ENCODE measurements around the gene HCK. TPM values are rescaled to one million over a fixed set of nuclear protein-coding genes. Genes with fewer than 3 reads are reported as not detected.

The HCK gene
- total RNA-seq, 4 donors from 2014 or later: 7.0 to 10.2 (median 8.7) TPM

DNA sequence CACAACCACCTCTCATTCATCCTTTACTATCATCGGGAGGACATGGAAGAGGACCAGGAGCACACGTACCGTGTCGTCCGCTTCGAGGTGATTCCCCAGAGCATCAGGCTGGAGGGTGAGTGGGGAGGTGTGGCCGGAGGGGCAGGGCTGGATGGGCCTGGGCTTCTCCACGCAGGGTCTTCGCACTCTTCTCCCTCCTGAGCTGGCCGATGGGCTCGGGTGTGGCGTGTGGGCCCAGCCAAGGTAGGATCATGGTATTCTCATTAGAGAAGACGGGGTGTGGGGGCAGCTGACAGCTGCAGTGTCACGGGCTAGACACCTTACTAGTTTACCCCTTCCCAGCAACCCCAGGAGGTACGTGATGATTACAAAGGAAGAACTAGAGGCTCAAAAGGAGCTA is 90.9 kb downstream of the HCK start:
- 94 to 96% methylated on average over 15 of the region's 15 CpGs for WGBS, 2 donors
- TF ChIP-seq POLR2A (IDR thresholded peaks at IDR 0.05): no peak
- TF ChIP-seq, protein P1, sequence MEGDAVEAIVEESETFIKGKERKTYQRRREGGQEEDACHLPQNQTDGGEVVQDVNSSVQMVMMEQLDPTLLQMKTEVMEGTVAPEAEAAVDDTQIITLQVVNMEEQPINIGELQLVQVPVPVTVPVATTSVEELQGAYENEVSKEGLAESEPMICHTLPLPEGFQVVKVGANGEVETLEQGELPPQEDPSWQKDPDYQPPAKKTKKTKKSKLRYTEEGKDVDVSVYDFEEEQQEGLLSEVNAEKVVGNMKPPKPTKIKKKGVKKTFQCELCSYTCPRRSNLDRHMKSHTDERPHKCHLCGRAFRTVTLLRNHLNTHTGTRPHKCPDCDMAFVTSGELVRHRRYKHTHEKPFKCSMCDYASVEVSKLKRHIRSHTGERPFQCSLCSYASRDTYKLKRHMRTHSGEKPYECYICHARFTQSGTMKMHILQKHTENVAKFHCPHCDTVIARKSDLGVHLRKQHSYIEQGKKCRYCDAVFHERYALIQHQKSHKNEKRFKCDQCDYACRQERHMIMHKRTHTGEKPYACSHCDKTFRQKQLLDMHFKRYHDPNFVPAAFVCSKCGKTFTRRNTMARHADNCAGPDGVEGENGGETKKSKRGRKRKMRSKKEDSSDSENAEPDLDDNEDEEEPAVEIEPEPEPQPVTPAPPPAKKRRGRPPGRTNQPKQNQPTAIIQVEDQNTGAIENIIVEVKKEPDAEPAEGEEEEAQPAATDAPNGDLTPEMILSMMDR (IDR thresholded peaks at IDR 0.05): no peak
- intact Hi-C loops (cut with DNase I; ENCODE audit: low total_unique reads): no loop called here
- H3K4me3 ChIP-seq (ENCODE audit: low read depth, poor library complexity, severe bottlenecking): no peak overlapping the region
- no peak for DNase-seq (ENCODE audit: low spot score in 2 of 2)

DNA sequence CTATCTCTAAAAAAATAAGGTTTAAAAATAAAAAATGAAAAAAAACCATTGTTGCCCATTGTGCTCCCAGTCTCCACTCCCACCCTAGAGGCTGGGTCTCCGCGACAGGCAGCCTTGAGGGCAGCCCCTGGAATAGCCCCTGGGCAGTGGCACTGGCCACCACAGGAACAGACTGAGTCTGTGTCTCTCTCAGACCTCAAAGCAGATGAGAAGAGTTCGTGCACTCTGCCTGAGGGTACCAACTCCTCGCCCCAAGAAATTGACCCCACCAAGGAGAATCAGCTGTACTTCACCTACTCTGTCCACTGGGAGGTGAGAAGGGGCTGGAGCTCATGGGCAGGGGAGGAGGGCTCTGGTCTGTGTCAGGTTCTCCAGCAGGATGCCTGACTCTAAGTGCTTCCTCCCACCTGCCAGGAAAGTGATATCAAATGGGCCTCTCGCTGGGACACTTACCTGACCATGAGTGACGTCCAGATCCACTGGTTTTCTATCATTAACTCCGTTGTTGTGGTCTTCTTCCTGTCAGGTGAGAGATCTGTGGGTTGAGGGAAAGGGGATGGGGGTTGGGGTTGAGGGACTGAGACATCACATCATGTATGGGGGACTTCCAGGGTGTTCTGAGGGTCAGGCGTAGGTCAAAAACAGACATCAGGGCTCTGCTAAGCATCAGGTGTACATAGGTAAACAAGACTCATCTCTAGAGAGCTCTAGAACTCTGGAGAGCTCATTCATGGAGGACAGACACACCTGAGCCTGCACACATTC is 93.0 kb downstream of the HCK start:
- no peak for TF ChIP-seq POLR2A (IDR thresholded peaks at IDR 0.05)
- TF ChIP-seq, protein P1 (IDR thresholded peaks at IDR 0.05): no peak
- no peak for DNase-seq (ENCODE audit: low spot score in 2 of 2)
- H3K4me3 ChIP-seq (ENCODE audit: low read depth, poor library complexity, severe bottlenecking): no peak overlapping the region
- WGBS, 2 donors: 93 to 94% methylated on average over 8 of the region's 8 CpGs
- intact Hi-C loops (cut with DNase I; ENCODE audit: low total_unique reads): loop anchor here (5.0 kb wide), 1 partner anchor 158 kb away; no protein-coding TSS in a partner anchor

DNA sequence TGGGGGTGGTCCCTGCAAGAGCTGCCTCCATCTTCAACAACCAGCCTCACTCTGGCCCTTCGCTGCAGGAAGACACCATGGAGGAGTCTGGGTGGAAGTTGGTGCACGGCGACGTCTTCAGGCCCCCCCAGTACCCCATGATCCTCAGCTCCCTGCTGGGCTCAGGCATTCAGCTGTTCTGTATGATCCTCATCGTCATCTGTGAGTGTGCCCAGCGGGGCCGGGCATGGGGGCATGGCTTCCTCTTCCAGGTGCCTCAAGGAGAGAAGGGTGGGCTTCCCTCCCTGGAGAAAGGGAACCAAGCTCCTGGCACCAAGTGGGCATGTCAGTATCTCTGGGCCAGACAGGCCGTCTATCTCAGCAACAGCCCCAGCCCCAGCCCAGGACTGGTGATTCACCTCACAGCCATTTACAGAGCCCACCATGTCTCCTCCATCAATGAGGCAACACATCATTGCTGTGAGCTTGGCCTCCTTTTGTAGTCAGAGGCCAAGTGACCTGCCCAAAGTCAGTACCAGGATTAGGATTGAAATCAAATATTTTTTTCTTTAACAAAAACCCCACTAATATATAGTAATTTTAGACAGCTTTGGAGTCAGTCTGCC is 97.6 kb downstream of the HCK start:
- no peak overlapping the region for H3K4me3 ChIP-seq (ENCODE audit: low read depth, poor library complexity, severe bottlenecking)
- WGBS, 2 donors: 83 to 87% methylated on average over 8 of the region's 8 CpGs
- intact Hi-C loops (cut with DNase I; ENCODE audit: low total_unique reads): loop anchor here (5.0 kb wide), 1 partner anchor 162 kb away; no protein-coding TSS in a partner anchor
- no peak for DNase-seq (ENCODE audit: low spot score in 2 of 2)
- no peak for TF ChIP-seq POLR2A (IDR thresholded peaks at IDR 0.05)
- TF ChIP-seq, protein P1 (IDR thresholded peaks at IDR 0.05): no peak

DNA sequence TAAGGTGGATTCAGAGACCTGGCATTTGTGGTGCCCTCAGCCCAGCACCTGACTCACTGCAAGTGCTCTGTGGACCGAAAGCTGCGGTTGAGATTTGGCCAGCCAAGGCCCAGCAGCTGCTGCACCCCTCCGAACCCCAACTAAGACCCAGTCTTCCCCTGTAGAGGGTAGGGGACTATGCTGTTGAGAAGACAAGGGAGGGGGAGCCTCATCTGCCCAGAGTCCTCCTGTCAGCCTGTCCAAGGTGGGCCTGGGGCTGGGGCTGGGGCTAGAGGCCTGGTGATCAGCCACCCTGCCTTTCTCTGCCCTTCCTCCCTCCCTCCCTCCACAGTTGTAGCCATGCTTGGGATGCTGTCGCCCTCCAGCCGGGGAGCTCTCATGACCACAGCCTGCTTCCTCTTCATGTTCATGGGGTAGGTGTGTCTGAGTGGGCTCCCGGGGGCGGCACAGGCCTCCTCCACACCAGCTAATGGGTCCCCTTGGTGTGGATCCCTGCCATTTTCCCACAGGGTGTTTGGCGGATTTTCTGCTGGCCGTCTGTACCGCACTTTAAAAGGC is 98.3 kb downstream of the HCK start:
- DNase-seq (ENCODE audit: low spot score in 2 of 2): no peak
- no peak for TF ChIP-seq POLR2A (IDR thresholded peaks at IDR 0.05)
- TF ChIP-seq, protein P1 (IDR thresholded peaks at IDR 0.05): no peak
- H3K4me3 ChIP-seq (ENCODE audit: low read depth, poor library complexity, severe bottlenecking): no peak overlapping the region
- intact Hi-C loops (cut with DNase I; ENCODE audit: low total_unique reads): no loop called here
- 92 to 95% methylated on average over 10 of the region's 10 CpGs for WGBS, 2 donors

Other genes with a start within 250 kb of the HCK start
- under 1 TPM in 1 of 4 donors, not detected in 3; 0.10 TPM for gene MYLK2, start 232.9 kb upstream of the HCK start, total RNA-seq
- under 1 TPM in 2 of 4 donors, not detected in 2; 0.44 to 0.97 TPM for gene FOXS1, start 206.6 kb upstream of the HCK start, total RNA-seq
- gene DUSP15, start 181.7 kb upstream of the HCK start, total RNA-seq: 1 to 10 TPM in 1 of 4 donors, not detected in 3; 1.5 TPM
- gene TTLL9, start 181.6 kb upstream of the HCK start, total RNA-seq: under 1 TPM in 1 of 4 donors, not detected in 3; 0.16 TPM
- 10 to 100 TPM; 10.9 to 18.0 (median 13.0) TPM for gene PDRG1, start 100.2 kb upstream of the HCK start, total RNA-seq
- gene XKR7, start 84.1 kb upstream of the HCK start, total RNA-seq: not detected
- gene CCM2L, start 41.8 kb upstream of the HCK start, total RNA-seq: 1 to 10 TPM in 2 of 4 donors, under 1 TPM in 2; 0.65 to 4.4 (median 2.5) TPM
- gene TM9SF4, start 57.5 kb downstream of the HCK start, total RNA-seq: 10 to 100 TPM; 42.2 to 49.5 (median 47.3) TPM
- 10 to 100 TPM; 10.5 to 12.1 (median 11.7) TPM for gene PLAGL2, start 155.5 kb downstream of the HCK start, total RNA-seq
- gene POFUT1, start 155.6 kb downstream of the HCK start, total RNA-seq: 10 to 100 TPM; 15.6 to 29.7 (median 21.6) TPM
- 10 to 100 TPM in 3 of 4 donors, 1 to 10 TPM in 1; 9.7 to 17.8 (median 13.1) TPM for gene KIF3B, start 225.4 kb downstream of the HCK start, total RNA-seq

Data from lower leg skin (tissue), 4 donors.